Adrenal gland (tissue), 5 donors: ENCODE results near the gene GSE1.

Source experiments
- POLR2A ChIP-seq, 2 donors: fragments of 450-650 bp; IDR thresholded peaks; one replicate each; pipeline ENCODE4 v1.6.1; 2017; ENCODE audit warnings: antibody characterized with exemption in 2 of 2, mild to moderate bottlenecking in 2 of 2, moderate library complexity in 1 of 2
- TF ChIP-seq, protein P1 (sequence below), 6 experiments: fragments of 450-650 bp in 4 of 6; fragments of 200-600 bp in 2 of 6; sonication (generic) in 1 of 6; IDR thresholded peaks; 1 replicate in 5 of 6; 2 replicates in 1 of 6; pipeline versions ENCODE4 v1.5.1 to v1.8.0; 2016 to 2021; ENCODE audit warnings: antibody characterized with exemption in 6 of 6, mild to moderate bottlenecking in 2 of 6, moderate library complexity in 1 of 6
- donor health status: DM: no; HTN: no; CAD: no.

- TF ChIP-seq POLR2A (IDR thresholded peaks at IDR 0.05), result no peak
- TF ChIP-seq, protein P1, sequence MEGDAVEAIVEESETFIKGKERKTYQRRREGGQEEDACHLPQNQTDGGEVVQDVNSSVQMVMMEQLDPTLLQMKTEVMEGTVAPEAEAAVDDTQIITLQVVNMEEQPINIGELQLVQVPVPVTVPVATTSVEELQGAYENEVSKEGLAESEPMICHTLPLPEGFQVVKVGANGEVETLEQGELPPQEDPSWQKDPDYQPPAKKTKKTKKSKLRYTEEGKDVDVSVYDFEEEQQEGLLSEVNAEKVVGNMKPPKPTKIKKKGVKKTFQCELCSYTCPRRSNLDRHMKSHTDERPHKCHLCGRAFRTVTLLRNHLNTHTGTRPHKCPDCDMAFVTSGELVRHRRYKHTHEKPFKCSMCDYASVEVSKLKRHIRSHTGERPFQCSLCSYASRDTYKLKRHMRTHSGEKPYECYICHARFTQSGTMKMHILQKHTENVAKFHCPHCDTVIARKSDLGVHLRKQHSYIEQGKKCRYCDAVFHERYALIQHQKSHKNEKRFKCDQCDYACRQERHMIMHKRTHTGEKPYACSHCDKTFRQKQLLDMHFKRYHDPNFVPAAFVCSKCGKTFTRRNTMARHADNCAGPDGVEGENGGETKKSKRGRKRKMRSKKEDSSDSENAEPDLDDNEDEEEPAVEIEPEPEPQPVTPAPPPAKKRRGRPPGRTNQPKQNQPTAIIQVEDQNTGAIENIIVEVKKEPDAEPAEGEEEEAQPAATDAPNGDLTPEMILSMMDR (IDR thresholded peaks at IDR 0.05), result no peak
Observed at GRCh38 chr16:85670840-85671239, 57.7 kb downstream of the GSE1 start.
